Epithelial cell of prostate (primary cell): ENCODE measurements around the gene NIPAL4.

ENCODE experiments used
- DNase-seq: peaks from one replicate; pipeline ENCODE4 v3.0.0-alpha.2; 2011; ENCODE audit warnings: low read depth, low spot score
- H3K27ac ChIP-seq: fragments of 450-650 bp; 2 replicates; pipeline ENCODE4 v1.5.1; 2017; ENCODE audit warnings: mild to moderate bottlenecking

Gene NIPAL4

GRCh38 chr5:157460921-157461792 lies 1.1 kb downstream of the NIPAL4 start:
- no peak for DNase-seq
- H3K27ac ChIP-seq, result peak overlapping the region; percentile 95

GRCh38 chr5:157463081-157463480 lies 3.1 kb downstream of the NIPAL4 start:
- H3K27ac ChIP-seq, result peak overlapping the region; percentile 95
- DNase-seq, result no peak

- H3K27ac ChIP-seq, result peak overlapping the region; percentile 95
- DNase-seq, result peak; percentile 70
These were observed 3.9 kb downstream of the NIPAL4 start for GRCh38 chr5:157463621-157464518.

GRCh38 chr5:157464519-157465171 lies 4.6 kb downstream of the NIPAL4 start:
- peak overlapping the region; percentile 95 for H3K27ac ChIP-seq
- peak; percentile 95 for DNase-seq

- DNase-seq, result no peak
These were observed 8.4 kb downstream of the NIPAL4 start for GRCh38 chr5:157468293-157468965.

GRCh38 chr5:157469073-157469472 lies 9.1 kb downstream of the NIPAL4 start:
- no peak overlapping the region for H3K27ac ChIP-seq
- no peak for DNase-seq

More at GRCh38 chr5:157468293-157468965, 8.4 kb downstream of the NIPAL4 start:
- H3K27ac ChIP-seq, result no peak overlapping the region

- no peak for DNase-seq
- no peak overlapping the region for H3K27ac ChIP-seq
These were observed 9.7 kb downstream of the NIPAL4 start for GRCh38 chr5:157469687-157470086.

GRCh38 chr5:157470631-157471030 lies 10.6 kb downstream of the NIPAL4 start:
- no peak for DNase-seq
- no peak overlapping the region for H3K27ac ChIP-seq

GRCh38 chr5:157471709-157472108 lies 11.7 kb downstream of the NIPAL4 start:
- DNase-seq, result no peak
- H3K27ac ChIP-seq, result no peak overlapping the region

GRCh38 chr5:157473383-157474320 lies 13.6 kb downstream of the NIPAL4 start:
- no peak overlapping the region for H3K27ac ChIP-seq
- DNase-seq, result no peak

- DNase-seq, result no peak
- H3K27ac ChIP-seq, result no peak overlapping the region
These were observed 15.4 kb downstream of the NIPAL4 start for GRCh38 chr5:157475432-157475831.

- no peak overlapping the region for H3K27ac ChIP-seq
- no peak for DNase-seq
These were observed 16.8 kb downstream of the NIPAL4 start for GRCh38 chr5:157476702-157477408.

- no peak for DNase-seq
- no peak overlapping the region for H3K27ac ChIP-seq
These were observed 17.9 kb downstream of the NIPAL4 start for GRCh38 chr5:157477814-157478494.

GRCh38 chr5:157478726-157479125 lies 18.7 kb downstream of the NIPAL4 start:
- H3K27ac ChIP-seq, result no peak overlapping the region
- DNase-seq, result no peak

GRCh38 chr5:157479166-157479565 lies 19.2 kb downstream of the NIPAL4 start:
- no peak for DNase-seq
- H3K27ac ChIP-seq, result no peak overlapping the region

GRCh38 chr5:157479612-157480510 lies 19.8 kb downstream of the NIPAL4 start:
- no peak for DNase-seq
- no peak overlapping the region for H3K27ac ChIP-seq

GRCh38 chr5:157481265-157481664 lies 21.3 kb downstream of the NIPAL4 start:
- DNase-seq, result no peak
- no peak overlapping the region for H3K27ac ChIP-seq
